CD14-positive monocyte (primary cell): ENCODE data around the gene GLCCI1. TPM values are rescaled to one million over a fixed set of nuclear protein-coding genes. Genes with fewer than 3 reads are reported as not detected.

Experiments used
- DNase-seq, 3 donors: peaks; one replicate each; pipeline ENCODE4 v3.0.0-alpha.2; 2011 to 2022
- H2AFZ ChIP-seq: 2 replicates; pipeline ENCODE4 v1.6.0; 2012; ENCODE audit warnings: mild to moderate bottlenecking, low read depth, low read length, inconsistent platforms; ENCODE audit not compliant: insufficient read depth, poor library complexity, severe bottlenecking
- H3K27ac ChIP-seq, 2 donors: 1 replicate in 1 of 2; 2 replicates in 1 of 2; pipeline ENCODE4 v1.5.1; 2012 to 2013; ENCODE audit warnings: low read length in 2 of 2, control low read depth in 1 of 2, inconsistent platforms in 1 of 2, low read depth in 1 of 2, mild to moderate bottlenecking in 1 of 2
- H3K27me3 ChIP-seq, 2 donors: one replicate each; pipeline versions ENCODE4 v1.6.0 to v1.6.1; 2011 to 2013; ENCODE audit warnings: low read length in 2 of 2; ENCODE audit not compliant: control insufficient read depth in 2 of 2, insufficient read depth in 2 of 2
- H3K36me3 ChIP-seq, 2 donors: replicated peaks in 1 of 2; 1 replicate in 1 of 2; 2 replicates in 1 of 2; pipeline versions ENCODE4 v1.5.1 to v1.6.1; 2012 to 2013; ENCODE audit warnings: low read length in 2 of 2, control low read depth in 1 of 2, inconsistent platforms in 1 of 2, mild to moderate bottlenecking in 1 of 2; ENCODE audit not compliant: insufficient read depth in 2 of 2, control insufficient read depth in 1 of 2
- H3K4me1 ChIP-seq, 2 donors: 1 replicate in 1 of 2; 2 replicates in 1 of 2; pipeline versions ENCODE4 v1.5.1 to v1.6.1; 2012 to 2013; ENCODE audit warnings: low read length in 2 of 2, control low read depth in 1 of 2, inconsistent platforms in 1 of 2, mild to moderate bottlenecking in 1 of 2, moderate library complexity in 1 of 2; ENCODE audit not compliant: insufficient read depth in 2 of 2, control insufficient read depth in 1 of 2
- H3K4me2 ChIP-seq: replicated peaks from 2 replicates; pipeline ENCODE3; 2012; ENCODE audit warnings: low read length, moderate library complexity, mild to moderate bottlenecking; ENCODE audit not compliant: poor library complexity, severe bottlenecking; ENCODE audit errors: extremely low read depth
- H3K4me3 ChIP-seq, 3 experiments: fragments of 200-600 bp in 1 of 3; sonication (generic) in 1 of 3; replicated peaks in 1 of 3; 1 replicate in 2 of 3; 2 replicates in 1 of 3; pipeline ENCODE4 v1.5.1; 2011 to 2013; ENCODE audit warnings: low read length in 3 of 3, mild to moderate bottlenecking in 3 of 3, control low read depth in 2 of 3, low read depth in 2 of 3, inconsistent platforms in 1 of 3, moderate library complexity in 1 of 3
- H3K79me2 ChIP-seq: 2 replicates; pipeline ENCODE4 v1.6.0; 2012; ENCODE audit warnings: mild to moderate bottlenecking, control low read depth, inconsistent platforms, low read length, moderate library complexity; ENCODE audit not compliant: insufficient read depth
- H3K9ac ChIP-seq: 2 replicates; pipeline ENCODE4 v1.6.0; 2017; ENCODE audit warnings: low read length, mild to moderate bottlenecking; ENCODE audit not compliant: insufficient read depth, poor library complexity, severe bottlenecking
- H3K9me3 ChIP-seq, 2 donors: replicated peaks in 1 of 2; 1 replicate in 1 of 2; 2 replicates in 1 of 2; pipeline versions ENCODE4 v1.5.1 to v1.6.1; 2012 to 2013; ENCODE audit warnings: low read length in 2 of 2, control low read depth in 1 of 2; ENCODE audit not compliant: control insufficient read depth in 1 of 2, insufficient read depth in 1 of 2
- H4K20me1 ChIP-seq: 2 replicates; pipeline ENCODE4 v1.6.0; 2012; ENCODE audit warnings: mild to moderate bottlenecking, low read length, control low read depth, moderate library complexity; ENCODE audit not compliant: insufficient read depth
- H3K27ac Mint-ChIP-seq, 7 donors: one replicate each; pipeline ENCODE4 v1.8.0; 2020; ENCODE audit warnings: mild to moderate bottlenecking in 7 of 7, mixed read lengths in 7 of 7, moderate library complexity in 6 of 7, inconsistent platforms in 2 of 7
- H3K27me3 Mint-ChIP-seq, 3 donors: one replicate each; pipeline ENCODE4 v1.8.0; 2021 to 2022; ENCODE audit warnings: low read depth in 3 of 3, mild to moderate bottlenecking in 3 of 3, mixed read lengths in 3 of 3, moderate library complexity in 3 of 3, inconsistent platforms in 1 of 3
- H3K36me3 Mint-ChIP-seq, 2 donors: one replicate each; pipeline ENCODE4 v1.8.0; 2020; ENCODE audit warnings: mixed read lengths in 2 of 2, inconsistent platforms in 1 of 2, mild to moderate bottlenecking in 1 of 2
- H3K4me1 Mint-ChIP-seq: one replicate; pipeline ENCODE4 v1.8.0; 2020; ENCODE audit warnings: mild to moderate bottlenecking, mixed read lengths
- H3K4me3 Mint-ChIP-seq, 2 donors: one replicate each; pipeline ENCODE4 v1.8.0; 2020; ENCODE audit warnings: mild to moderate bottlenecking in 2 of 2, mixed read lengths in 2 of 2, moderate library complexity in 1 of 2
- H3K9me3 Mint-ChIP-seq, 7 donors: one replicate each; pipeline ENCODE4 v1.8.0; 2020 to 2022; ENCODE audit warnings: mixed read lengths in 7 of 7, mild to moderate bottlenecking in 6 of 7, moderate library complexity in 6 of 7, inconsistent platforms in 2 of 7
- CTCF ChIP-seq: fragments of 200-600 bp; IDR thresholded peaks from one replicate; pipeline ENCODE4 v1.8.0; 2022; ENCODE audit warnings: antibody characterized with exemption, mild to moderate bottlenecking
- WGBS: methylation state at CpG from one replicate; pipeline ENCODE4 v1.1.5; 2013; ENCODE audit warnings: missing lambda C conversion rate; ENCODE audit not compliant: insufficient coverage; 5-methylcytosine and 5-hydroxymethylcytosine counted together
- intact Hi-C, 2 donors: fragments of 100-400 bp; cut with micrococcal nuclease; formaldehyde crosslinking; loops; one replicate each; pipeline versions ENCODE4 v1.15.0 to v1.15.1; 2023
- polyA plus RNA-seq, 3 donors: library from polyadenylated mRNA; depleted of rRNA in 1 of 3; unstranded in 2 of 3; stranded (reverse) in 1 of 3; fragments of 300-500 nt in 2 of 3; fragments of >200 nt in 1 of 3; fragmentation: Illumina TruSeq in 2 of 3; gene quantifications; 1 replicate in 2 of 3; 2 replicates in 1 of 3; pipeline ENCODE4 v1.2.3, GENCODE V29; 2012 to 2021

The GLCCI1 gene
- polyA plus RNA-seq, 3 donors = 0.89 to 2.1 (median 1.1) TPM

- peaks cover 0 to 1% (median 0%) of the 10 kb centered on the region in 3 donors for H3K27me3 Mint-ChIP-seq
- under 1% methylated on average over 83 of the region's 98 CpGs for WGBS
- no peak overlapping the region for H3K27ac Mint-ChIP-seq
- H3K4me1 Mint-ChIP-seq = peaks cover 4% of the 10 kb centered on the region
- peaks cover 2 to 12% of the 10 kb centered on the region in 2 donors for H3K27me3 ChIP-seq
- no peaks in the 10 kb centered on the region for H3K9me3 ChIP-seq
- no peak for TF ChIP-seq CTCF
- peak overlapping the region; percentile 98 for H2AFZ ChIP-seq
- H3K4me3 ChIP-seq = peak overlapping the region; percentile 78 to 94 (median 82)
- H3K27ac ChIP-seq = peak overlapping the region in 1 of 2 donors; percentile 74
- intact Hi-C loops = loop anchor here (2.0 to 10.0 kb wide), 3 partner anchors 215 to 405 kb away; partner anchors contain the start of genes UMAD1 (in 2 of the 2) and MIOS (in 1 of the 2)
- no peaks in the 10 kb centered on the region for H3K36me3 ChIP-seq
- peaks cover 12 to 28% of the 10 kb centered on the region in 2 donors for H3K4me1 ChIP-seq
- H3K9ac ChIP-seq = peak overlapping the region; percentile 83
- H3K9me3 Mint-ChIP-seq = no peaks in the 10 kb centered on the region
- H3K4me3 Mint-ChIP-seq = peak overlapping the region; percentile 46 to 93
- no peaks in the 10 kb centered on the region for H3K79me2 ChIP-seq
- DNase-seq = peak; percentile 13 to 16 (median 16)
- peak overlapping the region; percentile 89 for H3K4me2 ChIP-seq
- H3K36me3 Mint-ChIP-seq = no peaks in the 10 kb centered on the region
- no peaks in the 10 kb centered on the region for H4K20me1 ChIP-seq
Observed at GRCh38 chr7:7969306-7970236, 975 bp downstream of the GLCCI1 start.

GRCh38 chr7:7970237-7970530 is 1.6 kb downstream of the GLCCI1 start:
- Histone ChIP-seq H3K36me3 (no peaks in the 10 kb centered on the region), H3K4me1 (peaks cover 12 to 28% of the 10 kb centered on the region in 2 donors)
- WGBS = no CpG with 5 or more reads among the region's 6 CpGs

More at GRCh38 chr7:7970237-7970530, 1.6 kb downstream of the GLCCI1 start:
- intact Hi-C loops = no loop called here
- Histone ChIP-seq H4K20me1 (no peaks in the 10 kb centered on the region), H3K9ac (peak overlapping the region; percentile 49), H3K27me3 (peaks cover 2 to 12% of the 10 kb centered on the region in 2 donors), H3K27ac (no peak overlapping the region), H3K9me3 (no peaks in the 10 kb centered on the region), H3K79me2 (no peaks in the 10 kb centered on the region), H3K4me2 (peak overlapping the region; percentile 73), H2AFZ (peak overlapping the region; percentile 75), H3K4me3 (peak overlapping the region; percentile 42 to 74 (median 60))
- Mint-ChIP-seq H3K4me1 (peaks cover 4% of the 10 kb centered on the region), H3K4me3 (no peak overlapping the region), H3K27ac (no peak overlapping the region), H3K27me3 (peaks cover 0 to 1% (median 0%) of the 10 kb centered on the region in 3 donors), H3K36me3 (no peaks in the 10 kb centered on the region), H3K9me3 (no peaks in the 10 kb centered on the region)
- no peak for DNase-seq
- no peak for TF ChIP-seq CTCF
